Gastrocnemius medialis (tissue), 4 donors: Measurements from ENCODE around the gene RAD23B.

Experiments used
- POLR2A ChIP-seq, 2 donors: fragments of 450-650 bp; IDR thresholded peaks; one replicate each; pipeline ENCODE4 v1.6.1; 2017; ENCODE audit warnings: antibody characterized with exemption in 2 of 2, mild to moderate bottlenecking in 2 of 2, moderate library complexity in 2 of 2
- TF ChIP-seq, protein P1 (sequence below), 5 experiments: fragments of 450-650 bp in 3 of 5; fragments of 200-600 bp in 2 of 5; sonication (generic) in 2 of 5; IDR thresholded peaks in 4 of 5; conservative IDR thresholded peaks in 1 of 5; 1 replicate in 4 of 5; 2 replicates in 1 of 5; pipeline ENCODE4 v1.5.1; 2016 to 2019; ENCODE audit warnings: antibody characterized with exemption in 5 of 5, mild to moderate bottlenecking in 3 of 5, moderate library complexity in 3 of 5

DNA sequence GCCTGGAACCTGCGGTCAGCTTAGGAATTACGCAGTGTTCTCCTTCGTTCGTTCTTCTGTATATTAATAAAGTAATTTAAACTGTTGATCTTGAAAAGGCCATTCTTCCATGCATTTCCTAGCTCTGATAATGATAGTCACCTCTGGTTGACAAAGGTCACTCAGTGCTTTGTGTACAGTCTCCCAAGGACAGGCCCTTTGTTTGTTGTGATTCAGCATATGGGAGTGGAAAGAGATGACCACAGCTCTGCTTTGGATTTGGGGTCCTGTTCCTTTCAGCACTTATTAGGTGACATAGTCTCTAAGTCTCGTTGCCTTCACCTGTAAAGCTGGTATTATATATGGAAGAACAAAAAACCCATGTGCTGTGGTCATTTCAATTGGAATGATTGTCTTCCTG is 39.6 kb downstream of the RAD23B start:
- TF ChIP-seq, protein P1, sequence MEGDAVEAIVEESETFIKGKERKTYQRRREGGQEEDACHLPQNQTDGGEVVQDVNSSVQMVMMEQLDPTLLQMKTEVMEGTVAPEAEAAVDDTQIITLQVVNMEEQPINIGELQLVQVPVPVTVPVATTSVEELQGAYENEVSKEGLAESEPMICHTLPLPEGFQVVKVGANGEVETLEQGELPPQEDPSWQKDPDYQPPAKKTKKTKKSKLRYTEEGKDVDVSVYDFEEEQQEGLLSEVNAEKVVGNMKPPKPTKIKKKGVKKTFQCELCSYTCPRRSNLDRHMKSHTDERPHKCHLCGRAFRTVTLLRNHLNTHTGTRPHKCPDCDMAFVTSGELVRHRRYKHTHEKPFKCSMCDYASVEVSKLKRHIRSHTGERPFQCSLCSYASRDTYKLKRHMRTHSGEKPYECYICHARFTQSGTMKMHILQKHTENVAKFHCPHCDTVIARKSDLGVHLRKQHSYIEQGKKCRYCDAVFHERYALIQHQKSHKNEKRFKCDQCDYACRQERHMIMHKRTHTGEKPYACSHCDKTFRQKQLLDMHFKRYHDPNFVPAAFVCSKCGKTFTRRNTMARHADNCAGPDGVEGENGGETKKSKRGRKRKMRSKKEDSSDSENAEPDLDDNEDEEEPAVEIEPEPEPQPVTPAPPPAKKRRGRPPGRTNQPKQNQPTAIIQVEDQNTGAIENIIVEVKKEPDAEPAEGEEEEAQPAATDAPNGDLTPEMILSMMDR (IDR thresholded peaks at IDR 0.05 in 4 of 5, conservative IDR thresholded peaks at IDR 0.05 in 1 of 5), result no peak
- no peak for TF ChIP-seq POLR2A (IDR thresholded peaks at IDR 0.05)
